ENCODE results near the gene GPATCH1.
"Not testable (repeated sequence)": the region's sequence is repeated elsewhere in the genome, so short reads cannot be mapped to it uniquely, and the experiment has no call there.

Gene GPATCH1

GRCh38 chr19:33037168-33038025 is 43.6 kb upstream of the GPATCH1 start:
- H3K27ac ChIP-seq (ENCODE audit: low read length); H4K20me1 ChIP-seq (ENCODE audit: insufficient read depth, low read length); H3K4me1 ChIP-seq (ENCODE audit: low read length); H3K9me2 ChIP-seq (replicated peaks; ENCODE audit: insufficient read depth, low read length); H3K4me3 ChIP-seq (ENCODE audit: low read length); H2AFZ ChIP-seq (ENCODE audit: low read length); H3F3A ChIP-seq (ENCODE audit: insufficient read depth, low read length); H3K9me3 ChIP-seq (replicated peaks; ENCODE audit: insufficient read depth, low read length); H3K27me3 ChIP-seq (replicated peaks; ENCODE audit: insufficient read depth, low read length); H3K9ac ChIP-seq (ENCODE audit: low read length); H3K4me2 ChIP-seq (ENCODE audit: low read depth, low read length); DNase-seq; H3K36me3 ChIP-seq (replicated peaks; ENCODE audit: insufficient read depth, low read length): not testable (repeated sequence)
- H3K79me2 ChIP-seq (ENCODE audit: low read length): peaks cover 33% of the 10 kb centered on the region

- Histone ChIP-seq H3K9ac (ENCODE audit: low read length) (no peak overlapping the region), H3K27ac (ENCODE audit: low read length) (no peak overlapping the region), H3K79me2 (ENCODE audit: low read length) (peaks cover 27% of the 10 kb centered on the region), H3K4me3 (ENCODE audit: low read length) (no peak overlapping the region), H3K36me3 (replicated peaks; ENCODE audit: insufficient read depth, low read length) (no peaks in the 10 kb centered on the region), H2AFZ (ENCODE audit: low read length) (no peak overlapping the region), H3K9me2 (replicated peaks; ENCODE audit: insufficient read depth, low read length) (no peaks in the 10 kb centered on the region), H3F3A (ENCODE audit: insufficient read depth, low read length) (no peaks in the 10 kb centered on the region), H3K27me3 (replicated peaks; ENCODE audit: insufficient read depth, low read length) (no peaks in the 10 kb centered on the region), H3K4me2 (ENCODE audit: low read depth, low read length) (no peak overlapping the region), H4K20me1 (ENCODE audit: insufficient read depth, low read length) (no peaks in the 10 kb centered on the region), H3K9me3 (replicated peaks; ENCODE audit: insufficient read depth, low read length) (no peaks in the 10 kb centered on the region), H3K4me1 (ENCODE audit: low read length) (no peaks in the 10 kb centered on the region)
- no peak for DNase-seq
- TF ChIP-seq EZH2 (optimal IDR thresholded peaks at IDR 0.05; ENCODE audit: low read depth, low read length): no peak
- TF ChIP-seq EZH2phosphoT487 (IDR thresholded peaks at IDR 0.05; ENCODE audit: low read length): no peak
- no peak for TF ChIP-seq CTCF (IDR thresholded peaks at IDR 0.05; ENCODE audit: low read length)
Measured at GRCh38 chr19:33039108-33039599, 41.8 kb upstream of the GPATCH1 start.

GRCh38 chr19:33039815-33040214 is 41.2 kb upstream of the GPATCH1 start:
- no peaks in the 10 kb centered on the region for H3K27me3 ChIP-seq (replicated peaks; ENCODE audit: insufficient read depth, low read length)
- no peaks in the 10 kb centered on the region for H3K4me1 ChIP-seq (ENCODE audit: low read length)
- H3K4me2 ChIP-seq (ENCODE audit: low read depth, low read length): no peak overlapping the region
- no peaks in the 10 kb centered on the region for H3K36me3 ChIP-seq (replicated peaks; ENCODE audit: insufficient read depth, low read length)
- H3K9me3 ChIP-seq (replicated peaks; ENCODE audit: insufficient read depth, low read length): no peaks in the 10 kb centered on the region
- H3K9me2 ChIP-seq (replicated peaks; ENCODE audit: insufficient read depth, low read length): no peaks in the 10 kb centered on the region
- no peak overlapping the region for H3K9ac ChIP-seq (ENCODE audit: low read length)
- H4K20me1 ChIP-seq (ENCODE audit: insufficient read depth, low read length): no peaks in the 10 kb centered on the region
- H3F3A ChIP-seq (ENCODE audit: insufficient read depth, low read length): no peaks in the 10 kb centered on the region
- H3K27ac ChIP-seq (ENCODE audit: low read length): no peak overlapping the region
- H3K4me3 ChIP-seq (ENCODE audit: low read length): no peak overlapping the region
- TF ChIP-seq CTCF (IDR thresholded peaks at IDR 0.05; ENCODE audit: low read length) (no peak), EZH2 (optimal IDR thresholded peaks at IDR 0.05; ENCODE audit: low read depth, low read length) (no peak), EZH2phosphoT487 (IDR thresholded peaks at IDR 0.05; ENCODE audit: low read length) (no peak)
- no peak overlapping the region for H2AFZ ChIP-seq (ENCODE audit: low read length)
- no peak for DNase-seq
- H3K79me2 ChIP-seq (ENCODE audit: low read length): peaks cover 27% of the 10 kb centered on the region
